Kidney epithelial cell (primary cell): ENCODE measurements around the gene ITGA2. TPM values are rescaled to one million over a fixed set of nuclear protein-coding genes. Genes with fewer than 3 reads are reported as not detected.

ENCODE experiments used
- DNase-seq: peaks from one replicate; pipeline ENCODE4 v3.0.0-alpha.2; 2010; ENCODE audit warnings: low read depth
- H3K27me3 ChIP-seq: 2 replicates; pipeline ENCODE4 v1.6.0; 2011; ENCODE audit warnings: low read length; ENCODE audit not compliant: control insufficient read depth, insufficient read depth
- H3K36me3 ChIP-seq: 2 replicates; pipeline ENCODE4 v1.5.1; 2011; ENCODE audit warnings: low read length; ENCODE audit not compliant: control insufficient read depth, insufficient read depth
- H3K4me3 ChIP-seq: 2 replicates; pipeline ENCODE4 v1.5.1; 2011; ENCODE audit warnings: low read depth, mild to moderate bottlenecking, control low read depth, low read length
- CTCF ChIP-seq: IDR thresholded peaks from 2 replicates; pipeline ENCODE4 v1.5.1; 2011; ENCODE audit warnings: mild to moderate bottlenecking, moderate library complexity, low read length, control low read depth, inconsistent platforms; ENCODE audit not compliant: insufficient read depth, poor library complexity, severe bottlenecking
- total RNA-seq: library from RNA; depleted of rRNA; stranded (reverse); fragments of >200 nt; gene quantifications from 2 replicates; pipeline ENCODE4 v1.2.3, GENCODE V29; 2015

The ITGA2 gene
- total RNA-seq, 1 donor from 2014 or later = 62.0 TPM

DNA sequence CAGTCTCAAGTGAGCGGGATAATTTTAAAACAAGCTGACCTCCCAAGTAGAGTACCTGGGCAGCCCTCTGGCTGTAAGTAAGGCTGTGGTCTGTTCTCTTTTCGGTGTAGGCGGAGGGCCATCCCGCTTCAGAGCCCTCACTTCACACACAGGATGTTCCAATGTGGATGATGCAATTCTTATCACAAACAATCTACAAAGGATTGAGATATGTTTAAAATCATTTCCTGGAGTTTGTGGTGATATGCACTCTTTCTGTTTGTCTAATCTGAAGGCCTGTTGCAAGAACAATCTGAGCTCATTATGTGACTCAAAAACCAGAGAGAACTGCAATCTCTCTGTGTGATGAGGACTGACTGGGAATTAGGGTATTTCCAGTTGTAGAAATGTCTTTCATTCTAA is 42.5 kb downstream of the ITGA2 start:
- no peak overlapping the region for H3K4me3 ChIP-seq
- TF ChIP-seq CTCF = no peak
- no peaks in the 10 kb centered on the region for H3K27me3 ChIP-seq
- peak; percentile 69 for DNase-seq
- no peaks in the 10 kb centered on the region for H3K36me3 ChIP-seq

DNA sequence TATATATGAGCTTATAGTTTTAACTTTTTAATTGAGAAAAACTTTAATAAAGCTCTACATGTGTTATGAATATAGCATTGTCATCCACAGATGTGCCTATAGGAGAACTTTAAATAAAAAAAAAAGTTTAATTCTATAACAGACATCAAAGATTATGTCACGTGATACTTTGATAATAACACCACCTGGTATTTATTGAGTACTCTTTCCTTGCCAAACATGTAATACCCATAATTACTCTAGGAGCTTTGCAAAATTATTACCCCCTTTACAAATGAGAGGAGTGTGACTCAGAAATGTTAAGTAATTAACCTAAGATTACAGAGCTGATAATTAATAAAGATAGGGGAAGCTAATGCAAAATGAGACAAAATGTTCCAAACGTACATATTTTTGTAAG is 43.0 kb downstream of the ITGA2 start:
- no peak for DNase-seq
- no peaks in the 10 kb centered on the region for H3K27me3 ChIP-seq
- no peak overlapping the region for H3K4me3 ChIP-seq
- TF ChIP-seq CTCF = no peak
- no peaks in the 10 kb centered on the region for H3K36me3 ChIP-seq

DNA sequence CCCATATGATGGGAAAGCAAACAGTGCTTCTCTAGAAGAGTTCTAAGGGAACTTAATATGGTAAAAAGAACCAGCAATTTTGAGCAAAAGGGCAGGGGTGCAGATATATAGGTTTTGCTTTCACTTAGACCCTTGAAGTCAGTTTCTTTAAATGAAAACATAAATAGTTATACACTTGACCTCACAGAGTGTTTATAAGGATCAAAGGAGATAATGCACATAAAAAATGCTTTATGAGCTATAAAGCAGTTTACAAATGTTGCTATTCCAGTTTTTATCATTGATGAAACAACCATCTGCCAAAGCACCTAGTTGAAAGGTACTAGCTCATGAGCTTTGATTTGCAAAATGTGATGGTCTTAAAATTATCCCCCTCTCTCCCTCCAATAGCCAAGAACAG is 45.7 kb downstream of the ITGA2 start:
- no peak for TF ChIP-seq CTCF
- no peaks in the 10 kb centered on the region for H3K36me3 ChIP-seq
- H3K4me3 ChIP-seq = no peak overlapping the region
- H3K27me3 ChIP-seq = no peaks in the 10 kb centered on the region
- no peak for DNase-seq

DNA sequence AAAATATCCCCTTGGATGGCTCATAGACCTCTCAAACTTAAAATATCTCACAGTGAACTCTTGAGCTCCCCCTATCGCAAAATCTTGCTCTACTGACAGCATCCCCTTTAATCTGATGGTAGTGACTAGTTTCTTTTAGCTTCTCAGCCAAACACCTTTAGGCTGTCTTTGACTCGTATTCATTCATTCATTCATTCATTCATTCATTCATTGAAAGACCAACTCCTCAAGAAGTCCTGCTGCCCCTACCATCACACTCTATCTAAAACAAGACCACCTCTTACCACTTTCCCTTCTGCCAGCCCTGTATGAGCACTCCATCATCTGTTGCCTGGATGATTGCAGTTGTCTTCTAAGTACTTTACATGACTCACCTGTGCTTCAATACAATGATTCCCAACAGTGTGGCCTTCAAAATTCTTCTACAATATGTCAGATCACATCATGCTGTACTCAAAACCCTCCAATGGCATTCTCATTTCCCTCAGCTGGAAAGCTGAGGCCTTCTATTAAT is 46.8 kb downstream of the ITGA2 start:
- Histone ChIP-seq H3K27me3 (no peaks in the 10 kb centered on the region), H3K36me3 (no peaks in the 10 kb centered on the region), H3K4me3 (no peak overlapping the region)
- peak; percentile 45 for DNase-seq
- TF ChIP-seq CTCF = peak; percentile 47

DNA sequence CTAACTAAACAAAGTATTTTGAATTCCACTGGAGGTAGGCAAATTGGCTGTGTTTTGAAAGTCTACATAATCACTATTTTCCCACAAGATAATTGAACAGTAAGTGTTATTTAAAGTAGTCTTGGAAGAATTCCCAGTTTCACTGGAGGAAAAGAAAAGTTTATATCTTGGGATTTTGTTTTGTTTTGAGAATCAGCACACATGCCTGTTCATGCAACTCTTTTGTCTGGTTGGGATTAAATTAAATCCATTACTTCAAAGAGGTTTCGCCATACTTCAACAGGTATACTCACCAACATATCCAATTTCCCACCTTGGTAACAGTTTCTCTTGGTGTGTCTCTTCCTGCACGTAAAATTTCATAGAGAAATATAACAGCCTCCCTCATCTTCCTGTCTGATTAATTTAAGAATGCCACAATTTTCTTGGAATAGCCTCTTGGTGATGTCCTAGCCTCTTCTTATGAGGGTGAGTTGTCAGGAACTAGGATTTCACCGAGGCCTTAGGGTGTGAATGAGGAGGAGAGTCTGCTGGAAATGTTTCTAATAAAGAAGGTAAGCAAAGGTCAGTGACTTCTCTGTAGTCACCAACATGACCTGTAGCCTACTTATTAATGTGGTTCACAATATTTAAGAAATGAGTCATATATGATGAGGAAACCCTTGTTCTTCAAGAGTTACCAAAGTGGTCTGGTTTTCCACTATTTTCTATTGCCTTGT is 48.1 kb downstream of the ITGA2 start:
- Histone ChIP-seq H3K36me3 (no peaks in the 10 kb centered on the region), H3K27me3 (no peaks in the 10 kb centered on the region), H3K4me3 (no peak overlapping the region)
- DNase-seq = peak; percentile 35
- no peak for TF ChIP-seq CTCF

GRCh38 chr5:53038196-53038847 is 49.2 kb downstream of the ITGA2 start:
- H3K4me3 ChIP-seq = no peak overlapping the region
- no peak for DNase-seq
- TF ChIP-seq CTCF = no peak
- no peaks in the 10 kb centered on the region for H3K27me3 ChIP-seq
- no peaks in the 10 kb centered on the region for H3K36me3 ChIP-seq
